Measurements from ENCODE around the gene EVC2.

DNA sequence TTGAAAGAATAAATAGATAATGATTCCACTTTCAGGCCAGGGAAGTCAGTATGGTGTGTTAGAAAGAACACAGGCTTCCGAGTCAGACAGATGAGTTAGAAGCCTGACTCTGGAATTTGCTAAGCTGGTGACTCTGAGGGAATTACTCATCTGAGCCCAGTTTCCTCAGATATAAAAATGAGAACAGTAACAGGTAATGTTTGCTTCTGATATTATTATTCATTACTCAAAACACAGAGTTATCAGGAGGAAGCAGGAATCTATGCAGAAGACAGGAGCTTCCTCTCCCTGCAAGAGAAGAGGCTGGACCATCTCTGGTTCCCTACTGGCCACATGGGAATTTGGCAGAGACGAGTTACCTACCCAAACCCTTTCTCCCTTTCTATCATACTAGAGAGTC, 163.1 kb downstream of the EVC2 start:
- TF ChIP-seq CTCF (IDR thresholded peaks at IDR 0.05) (no peak), POLR2A (IDR thresholded peaks at IDR 0.05) (no peak)

All from body of pancreas (tissue), 4 donors.